Gastroesophageal sphincter (tissue), 3 donors: ENCODE measurements around the gene EIF2AK2.

Experiments used
- CTCF ChIP-seq, 4 experiments: fragments of 200-600 bp in 2 of 4; fragments of 450-650 bp in 2 of 4; sonication (generic) in 1 of 4; IDR thresholded peaks; one replicate each; pipeline ENCODE4 v1.5.1; 2017 to 2019; ENCODE audit warnings: antibody characterized with exemption in 4 of 4, mild to moderate bottlenecking in 2 of 4, moderate library complexity in 2 of 4
- EP300 ChIP-seq: sonication (generic); formaldehyde crosslinking; IDR thresholded peaks from one replicate; pipeline ENCODE4 v1.6.1; 2017; ENCODE audit warnings: antibody characterized with exemption, mild to moderate bottlenecking
- POLR2AphosphoS5 ChIP-seq: sonication (generic); formaldehyde crosslinking; IDR thresholded peaks from one replicate; pipeline ENCODE4 v1.6.1; 2017; ENCODE audit warnings: antibody characterized with exemption

DNA sequence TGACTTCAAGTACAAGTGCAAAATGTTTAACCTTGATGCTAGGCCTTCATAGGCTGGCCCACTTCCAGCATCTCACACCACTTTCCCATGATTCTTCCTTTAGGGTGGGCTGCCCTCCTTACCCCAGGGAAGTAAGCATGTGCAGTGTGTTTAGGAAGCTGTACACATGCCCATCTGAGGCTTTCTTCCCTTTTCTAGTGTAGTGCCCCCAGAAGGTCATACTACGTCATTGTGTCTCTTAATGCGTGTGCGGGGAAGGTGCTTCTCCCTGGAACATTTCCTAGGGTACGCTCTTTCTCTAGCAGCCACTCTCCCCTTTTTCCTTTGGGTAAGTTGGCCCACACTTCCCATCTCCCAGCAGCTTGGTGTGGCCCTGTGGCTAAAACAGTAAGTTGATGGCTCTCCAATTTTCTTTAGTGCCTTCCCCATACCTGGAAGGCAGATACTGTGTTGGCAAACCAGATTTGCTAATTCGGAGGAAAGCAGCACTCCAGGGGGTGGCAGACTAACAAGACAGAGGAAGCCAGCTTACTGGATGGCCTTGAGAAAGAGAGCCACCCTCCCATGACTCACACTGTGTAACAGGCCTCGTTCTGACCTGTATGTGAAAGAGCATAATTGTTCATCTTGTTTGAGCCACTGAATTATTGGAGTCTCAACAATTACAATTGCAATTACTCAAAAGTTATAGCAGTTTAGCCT, 32.8 kb upstream of the EIF2AK2 start:
- TF ChIP-seq CTCF (IDR thresholded peaks at IDR 0.05) (no peak), EP300 (no peak), POLR2AphosphoS5 (no peak)
